22Rv1 (cell line): ENCODE results near the gene AURKAIP1.
A peak's percentile ranks its signal among the peaks of the same experiment; 100 is the strongest.

Experiments used
- CTCF ChIP-seq: fragments of 450-650 bp; IDR thresholded peaks from 2 replicates; pipeline ENCODE4 v1.5.1; 2017; ENCODE audit warnings: mild to moderate bottlenecking
- ZFX ChIP-seq: fragments of 450-650 bp; IDR thresholded peaks from 2 replicates; pipeline ENCODE4 v1.6.1; 2017; ENCODE audit warnings: antibody characterized with exemption, borderline replicate concordance

- TF ChIP-seq CTCF (peak; percentile 75), ZFX (no peak)
Measured at GRCh38 chr1:1349256-1350012, 25.6 kb downstream of the AURKAIP1 start, which contains the start of gene DVL1.
